Psoas muscle (tissue), 8 donors: Measurements from ENCODE around the gene CNTNAP2. TPM values are rescaled to one million over a fixed set of nuclear protein-coding genes. Genes with fewer than 3 reads are reported as not detected.

Experiments used
- ATAC-seq, 4 donors: fragments of 200-7000 bp; cut with Tn5 transposase; one replicate each; pipeline ENCODE4 v1.9.1; 2020; ENCODE audit warnings: moderate library complexity in 3 of 4, mild to moderate bottlenecking in 2 of 4
- DNase-seq, 2 donors: peaks; one replicate each; pipeline ENCODE4 v3.0.0-alpha.2; 2020
- H3K27ac ChIP-seq: fragments of 200-600 bp; one replicate; pipeline ENCODE4 v1.8.0; 2022
- H3K27me3 ChIP-seq, 3 donors: fragments of 200-600 bp in 1 of 3; one replicate each; pipeline versions ENCODE4 v1.6.1 to v1.8.0; 2013 to 2022; ENCODE audit warnings: low read length in 2 of 3, mild to moderate bottlenecking in 2 of 3, moderate library complexity in 1 of 3; ENCODE audit not compliant: insufficient read depth in 3 of 3
- H3K36me3 ChIP-seq, 2 donors: fragments of 200-600 bp in 1 of 2; one replicate each; pipeline versions ENCODE4 v1.6.1 to v1.8.0; 2013 to 2022; ENCODE audit warnings: low read depth in 1 of 2, mild to moderate bottlenecking in 1 of 2, moderate library complexity in 1 of 2; ENCODE audit not compliant: insufficient read depth in 1 of 2
- H3K4me1 ChIP-seq: fragments of 200-600 bp; one replicate; pipeline ENCODE4 v1.8.0; 2022
- H3K4me3 ChIP-seq: fragments of 200-600 bp; one replicate; pipeline ENCODE4 v1.8.0; 2022; ENCODE audit warnings: mild to moderate bottlenecking
- H3K9me3 ChIP-seq: fragments of 200-600 bp; one replicate; pipeline ENCODE4 v1.8.0; 2022
- WGBS, 3 donors: extraction: QIAGEN DNeasy Blood & Tissue Kit; methylation state at CpG; one replicate each; pipeline versions ENCODE4 v1.1.6 to v1.1.7; 2013; 5-methylcytosine and 5-hydroxymethylcytosine counted together
- intact Hi-C, 2 donors: fragments of 100-400 bp; cut with DNase I; formaldehyde crosslinking; loops; one replicate each; pipeline versions ENCODE4 v1.11.0 to v1.14.2; 2022
- polyA plus RNA-seq, 3 donors: library from polyadenylated mRNA; stranded (reverse); fragments of 200-250 nt; gene quantifications; one replicate each; pipeline ENCODE4 v1.2.3, GENCODE V29; 2013
- total RNA-seq, 4 donors: library from RNA; stranded (reverse); fragmentation: NEBNext Ultra II Directional in 2 of 4; extraction: Animal tissue kit (Norgen Biotek cat#: 25700) in 2 of 4; gene quantifications; one replicate each; pipeline versions ENCODE4 v1.2.1 to v1.2.4, GENCODE V29; 2021 to 2023
- TF ChIP-seq, protein P1 (sequence below): fragments of 200-600 bp; IDR thresholded peaks from one replicate; pipeline ENCODE4 v1.8.0; 2022; ENCODE audit warnings: antibody characterized with exemption
- donor health status: healthy with polysubstance abuse.
- donor health status: DM: no; HTN: no; CAD: no; lungs with moderate emphysema.
- donor health status: Bipolar disorder and iron deficiency.
- donor health status: healthy.
- donor health status: DM: yes; HTN: yes; CAD: no.
- donor health status: DM: no; HTN: no; CAD: no.
- donor health status: DM: no; HTN: no; CAD: no.
- donor health status: DM: yes; HTN: yes; CAD: no.

CNTNAP2 gene
- total and polyA plus RNA-seq, 7 donors: 0.01 to 0.13 TPM; not detected in 5

DNA sequence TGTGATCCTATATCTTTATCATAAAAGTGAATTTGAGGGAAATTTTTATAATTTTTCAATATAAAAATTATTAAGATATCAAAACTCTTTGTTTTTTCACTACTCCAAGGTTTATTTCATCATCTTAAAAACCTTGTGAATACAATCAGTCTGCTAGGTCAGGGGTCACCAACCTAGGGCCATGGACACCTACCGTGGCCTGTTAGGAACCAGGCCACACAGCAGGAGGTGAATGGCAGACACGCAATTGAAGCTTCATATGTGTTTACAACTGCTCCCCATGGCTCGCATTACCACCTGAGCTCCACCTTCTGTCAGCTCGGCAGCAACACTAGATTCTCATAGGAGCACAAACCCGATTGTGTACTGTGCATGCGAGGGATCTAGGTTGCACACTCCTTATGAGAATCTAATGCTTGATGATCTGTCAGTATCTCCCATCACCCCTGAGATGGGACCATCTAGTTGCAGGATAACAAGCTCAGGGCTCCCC lies 2202.8 kb downstream of the CNTNAP2 start:
- WGBS, 3 donors: 67 to 70% (median 67%) methylated on average over 6 of the region's 6 CpGs
- H3K27ac ChIP-seq: no peak overlapping the region
- TF ChIP-seq, protein P1, sequence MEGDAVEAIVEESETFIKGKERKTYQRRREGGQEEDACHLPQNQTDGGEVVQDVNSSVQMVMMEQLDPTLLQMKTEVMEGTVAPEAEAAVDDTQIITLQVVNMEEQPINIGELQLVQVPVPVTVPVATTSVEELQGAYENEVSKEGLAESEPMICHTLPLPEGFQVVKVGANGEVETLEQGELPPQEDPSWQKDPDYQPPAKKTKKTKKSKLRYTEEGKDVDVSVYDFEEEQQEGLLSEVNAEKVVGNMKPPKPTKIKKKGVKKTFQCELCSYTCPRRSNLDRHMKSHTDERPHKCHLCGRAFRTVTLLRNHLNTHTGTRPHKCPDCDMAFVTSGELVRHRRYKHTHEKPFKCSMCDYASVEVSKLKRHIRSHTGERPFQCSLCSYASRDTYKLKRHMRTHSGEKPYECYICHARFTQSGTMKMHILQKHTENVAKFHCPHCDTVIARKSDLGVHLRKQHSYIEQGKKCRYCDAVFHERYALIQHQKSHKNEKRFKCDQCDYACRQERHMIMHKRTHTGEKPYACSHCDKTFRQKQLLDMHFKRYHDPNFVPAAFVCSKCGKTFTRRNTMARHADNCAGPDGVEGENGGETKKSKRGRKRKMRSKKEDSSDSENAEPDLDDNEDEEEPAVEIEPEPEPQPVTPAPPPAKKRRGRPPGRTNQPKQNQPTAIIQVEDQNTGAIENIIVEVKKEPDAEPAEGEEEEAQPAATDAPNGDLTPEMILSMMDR: no peak
- H3K4me1 ChIP-seq: no peaks in the 10 kb centered on the region
- H3K27me3 ChIP-seq: no peaks in the 10 kb centered on the region
- no peak for ATAC-seq
- H3K4me3 ChIP-seq: no peak overlapping the region
- no peaks in the 10 kb centered on the region for H3K36me3 ChIP-seq
- H3K9me3 ChIP-seq: no peaks in the 10 kb centered on the region
- intact Hi-C loops: no loop called here
- no peak for DNase-seq

DNA sequence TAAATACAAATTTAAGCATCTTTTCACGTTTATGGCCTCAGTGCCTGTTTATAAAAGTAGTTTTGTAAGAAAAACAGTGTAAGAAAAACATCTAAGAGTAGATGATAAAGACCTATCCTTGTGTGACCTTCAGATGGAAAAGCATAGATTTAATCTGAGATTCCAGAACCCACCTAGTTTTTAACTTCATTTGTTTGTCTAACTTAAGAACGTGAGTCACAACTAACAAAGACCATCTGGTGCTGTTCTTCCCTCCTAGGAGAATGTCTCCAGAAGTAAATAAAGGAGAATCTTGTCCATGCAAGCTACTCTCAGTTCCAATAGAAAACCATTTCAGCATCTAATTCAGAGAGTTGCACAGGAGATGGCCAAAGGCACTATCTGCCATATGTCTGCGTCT lies 2208.6 kb downstream of the CNTNAP2 start:
- intact Hi-C loops: no loop called here
- no peak overlapping the region for H3K4me3 ChIP-seq
- H3K4me1 ChIP-seq: no peaks in the 10 kb centered on the region
- ATAC-seq (no peak), DNase-seq (no peak)
- H3K9me3 ChIP-seq: no peaks in the 10 kb centered on the region
- no peak overlapping the region for H3K27ac ChIP-seq
- H3K27me3 ChIP-seq: no peaks in the 10 kb centered on the region
- no peaks in the 10 kb centered on the region for H3K36me3 ChIP-seq
- TF ChIP-seq, protein P1: no peak
- 37 to 67% (median 43%) methylated on average over 3 of the region's 3 CpGs for WGBS, 3 donors

DNA sequence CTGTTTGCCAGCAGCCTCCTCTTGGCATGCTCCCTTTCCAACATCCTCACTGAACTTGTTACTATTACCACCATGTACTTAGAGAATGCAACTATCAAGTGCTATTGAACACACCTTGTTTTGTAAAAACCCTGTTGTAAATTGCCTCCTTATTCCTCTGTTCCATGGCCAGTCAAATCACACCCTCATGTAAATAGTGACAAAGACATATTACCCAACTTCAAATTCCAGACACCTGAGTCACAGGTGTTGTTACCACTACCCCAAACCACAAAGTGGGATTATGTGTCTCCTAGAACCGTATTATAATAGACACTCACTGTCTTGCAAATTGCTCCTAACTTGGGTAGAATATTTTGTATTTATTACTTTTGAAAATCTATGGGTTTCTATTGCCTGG lies 2210.8 kb downstream of the CNTNAP2 start:
- no peaks in the 10 kb centered on the region for H3K9me3 ChIP-seq
- DNase-seq (no peak), ATAC-seq (no peak)
- H3K36me3 ChIP-seq: no peaks in the 10 kb centered on the region
- H3K27ac ChIP-seq: no peak overlapping the region
- no peak overlapping the region for H3K4me3 ChIP-seq
- TF ChIP-seq, protein P1: no peak
- no peaks in the 10 kb centered on the region for H3K4me1 ChIP-seq
- intact Hi-C loops: no loop called here
- H3K27me3 ChIP-seq: no peaks in the 10 kb centered on the region
- 51 to 67% (median 57%) methylated on average over 1 of the region's 1 CpG for WGBS, 3 donors

DNA sequence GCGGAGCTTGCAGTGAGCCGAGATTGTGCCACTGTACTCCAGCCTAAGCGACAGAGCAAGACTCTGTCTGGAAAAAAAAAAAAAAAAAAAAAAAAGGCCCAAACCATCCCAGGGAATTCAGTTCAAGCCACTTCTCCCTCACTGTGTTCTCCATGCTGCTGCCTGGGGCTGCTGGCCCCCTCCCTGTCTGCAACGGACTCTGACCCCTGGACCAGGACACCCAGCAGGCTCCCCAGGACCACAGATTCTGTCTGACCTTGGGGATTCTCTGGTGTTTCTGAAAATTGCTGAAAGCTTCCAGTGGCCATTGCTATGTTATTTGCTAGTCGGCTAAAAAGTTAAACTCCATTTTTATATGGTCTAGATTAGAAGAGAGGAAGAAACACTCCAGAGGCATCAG lies 2212.3 kb downstream of the CNTNAP2 start:
- H3K36me3 ChIP-seq: no peaks in the 10 kb centered on the region
- no peak overlapping the region for H3K4me3 ChIP-seq
- 82 to 86% (median 82%) methylated on average over 5 of the region's 5 CpGs for WGBS, 3 donors
- ATAC-seq: no peak
- peaks cover 0 to 3% (median 0%) of the 10 kb centered on the region in 3 donors for H3K27me3 ChIP-seq
- H3K27ac ChIP-seq: no peak overlapping the region
- intact Hi-C loops: no loop called here
- H3K4me1 ChIP-seq: no peaks in the 10 kb centered on the region
- no peak for DNase-seq
- no peaks in the 10 kb centered on the region for H3K9me3 ChIP-seq
- TF ChIP-seq, protein P1: no peak

DNA sequence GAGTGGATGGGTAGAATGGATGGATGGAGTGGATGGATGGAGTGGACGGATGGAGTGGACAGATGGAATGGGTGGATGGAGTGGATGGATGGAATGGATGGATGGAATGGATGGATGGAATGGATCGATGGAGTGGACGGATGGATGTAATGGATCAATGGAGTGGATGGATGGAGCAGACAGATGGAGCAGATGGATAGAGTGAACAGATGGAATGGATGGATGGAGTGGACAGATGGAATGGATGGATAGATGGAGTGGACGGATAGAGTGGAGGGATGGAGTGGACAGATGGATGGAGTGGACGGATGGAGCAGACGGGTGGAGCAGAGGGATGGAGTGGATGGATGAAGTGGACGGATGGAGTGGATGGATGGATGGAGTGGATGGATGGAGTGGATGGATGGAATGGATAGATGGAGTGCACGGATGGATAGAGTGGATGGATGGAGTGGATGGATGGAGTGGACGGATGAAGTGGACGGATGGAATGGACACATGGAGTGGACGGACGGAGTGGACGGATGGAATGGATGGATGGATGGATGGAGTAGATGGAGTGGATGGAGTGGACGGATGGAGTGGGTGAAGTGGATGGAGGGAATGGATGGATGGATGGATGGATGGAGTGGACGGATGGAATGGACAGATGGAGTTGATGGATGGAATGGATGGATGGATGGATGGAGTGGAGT lies 2213.7 kb downstream of the CNTNAP2 start:
- TF ChIP-seq, protein P1: no peak
- H3K27ac ChIP-seq: no peak overlapping the region
- H3K4me3 ChIP-seq: no peak overlapping the region
- peaks cover 0 to 6% (median 0%) of the 10 kb centered on the region in 3 donors for H3K27me3 ChIP-seq
- WGBS, 3 donors: 88 to 97% (median 93%) methylated on average over 12 to 15 of the region's 15 CpGs
- no peak for ATAC-seq
- no peak for DNase-seq
- no peaks in the 10 kb centered on the region for H3K36me3 ChIP-seq
- H3K9me3 ChIP-seq: no peaks in the 10 kb centered on the region
- no peaks in the 10 kb centered on the region for H3K4me1 ChIP-seq
- intact Hi-C loops: no loop called here
